ENCODE data around the gene CRIP1. TPM values are rescaled to one million over a fixed set of nuclear protein-coding genes. Genes with fewer than 3 reads are reported as not detected.

CRIP1 gene
- total RNA-seq, result 10 to 100 TPM; 24.1 to 32.8 (median 32.8) TPM

GRCh38 chr14:105486163-105486973, at the start of gene CRIP1:
Gene CRIP1 (plus strand): TSS chr14:105486886. CDS start chr14:105487260, 374 bp downstream.
- DNase-seq (ENCODE audit: low spot score in 2 of 2), result no peak
- Histone ChIP-seq H3K27me3 (no peaks in the 10 kb centered on the region), H3K27ac (peak within 1 kb of the TSS; percentile 99 to 100), H3K4me1 (peaks cover 34 to 44% of the 10 kb centered on the region in 2 donors), H3K9me3 (no peaks in the 10 kb centered on the region), H3K36me3 (no peaks in the 10 kb centered on the region), H3K4me3 (peak within 1 kb of the TSS; percentile 53 to 79 (median 72))
- TF ChIP-seq POLR2AphosphoS5 (IDR thresholded peaks at IDR 0.05), result no peak
- no peak for TF ChIP-seq CTCF (IDR thresholded peaks at IDR 0.05)
- no peak for TF ChIP-seq POLR2A (IDR thresholded peaks at IDR 0.05)
- intact Hi-C loops (cut with DNase I; ENCODE audit: low total_unique reads), result no loop called here

- intact Hi-C loops (cut with DNase I; ENCODE audit: low total_unique reads), result no loop called here
- Histone ChIP-seq H3K27ac (no peak overlapping the region), H3K36me3 (no peaks in the 10 kb centered on the region), H3K9me3 (no peaks in the 10 kb centered on the region), H3K4me3 (no peak overlapping the region), H3K4me1 (no peaks in the 10 kb centered on the region), H3K27me3 (no peaks in the 10 kb centered on the region)
- no peak for DNase-seq (ENCODE audit: low spot score in 2 of 2)
- TF ChIP-seq CTCF (IDR thresholded peaks at IDR 0.05) (no peak), POLR2A (IDR thresholded peaks at IDR 0.05) (no peak), POLR2AphosphoS5 (IDR thresholded peaks at IDR 0.05) (no peak)
These were observed 49.6 kb upstream of the CRIP1 start for GRCh38 chr14:105436891-105437722.

DNA sequence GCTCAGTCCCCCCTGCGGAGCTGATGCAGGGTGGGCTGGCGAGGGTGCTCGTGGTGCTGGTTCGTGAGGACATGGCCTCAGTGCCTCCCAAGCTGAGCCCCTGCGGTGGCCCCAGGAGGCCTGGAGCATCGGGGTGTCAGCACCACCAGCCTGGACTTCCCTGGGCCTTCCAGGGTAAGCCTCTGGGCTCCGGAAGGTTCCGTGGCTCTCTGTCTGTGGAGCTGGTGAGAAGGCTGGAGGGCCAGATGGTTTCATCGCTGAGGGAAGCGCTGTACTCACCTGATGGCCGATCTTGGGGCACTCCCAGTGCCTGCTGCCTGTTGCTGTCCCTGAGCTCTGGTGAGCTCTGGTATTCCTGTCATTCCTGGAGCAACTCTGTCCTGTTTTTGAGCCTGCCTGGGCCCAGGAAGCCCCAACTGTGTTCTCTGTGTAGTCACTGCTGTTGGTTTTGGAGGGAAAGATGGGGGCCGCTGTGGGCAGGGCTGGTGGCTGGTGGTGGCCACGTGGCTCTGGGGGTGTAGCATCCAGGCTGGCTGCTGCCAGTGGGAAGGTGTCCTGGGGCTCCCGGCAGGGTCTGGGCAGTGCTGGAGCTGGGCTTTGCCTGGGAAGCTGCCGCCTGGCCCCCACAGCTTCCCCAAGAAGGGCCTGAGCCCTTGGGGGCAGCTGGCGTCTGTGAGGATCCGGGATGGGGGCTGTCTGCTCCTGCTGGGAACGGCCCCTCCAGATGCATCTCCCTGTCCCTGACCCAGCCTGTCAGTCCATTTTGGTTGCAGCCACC, 48.8 kb upstream of the CRIP1 start:
- Histone ChIP-seq H3K27me3 (no peaks in the 10 kb centered on the region), H3K4me1 (no peaks in the 10 kb centered on the region), H3K27ac (no peak overlapping the region), H3K36me3 (no peaks in the 10 kb centered on the region), H3K4me3 (no peak overlapping the region), H3K9me3 (no peaks in the 10 kb centered on the region)
- TF ChIP-seq POLR2A (IDR thresholded peaks at IDR 0.05) (no peak), CTCF (IDR thresholded peaks at IDR 0.05) (no peak), POLR2AphosphoS5 (IDR thresholded peaks at IDR 0.05) (no peak)
- no peak for DNase-seq (ENCODE audit: low spot score in 2 of 2)
- intact Hi-C loops (cut with DNase I; ENCODE audit: low total_unique reads), result no loop called here

- H3K4me1 ChIP-seq, result no peaks in the 10 kb centered on the region
- H3K27me3 ChIP-seq, result no peaks in the 10 kb centered on the region
- DNase-seq (ENCODE audit: low spot score in 2 of 2), result no peak
- H3K27ac ChIP-seq, result no peak overlapping the region
- TF ChIP-seq CTCF (IDR thresholded peaks at IDR 0.05), result no peak
- TF ChIP-seq POLR2A (IDR thresholded peaks at IDR 0.05), result no peak
- no peak for TF ChIP-seq POLR2AphosphoS5 (IDR thresholded peaks at IDR 0.05)
- H3K36me3 ChIP-seq, result no peaks in the 10 kb centered on the region
- intact Hi-C loops (cut with DNase I; ENCODE audit: low total_unique reads), result no loop called here
- H3K9me3 ChIP-seq, result no peaks in the 10 kb centered on the region
- no peak overlapping the region for H3K4me3 ChIP-seq
These were observed 47.5 kb upstream of the CRIP1 start for GRCh38 chr14:105439179-105439578.

Measured in breast epithelium (tissue), 4 donors.